BLaER1 (cell line): ENCODE results near the gene CUX1.

Experiments used
- H3K27ac ChIP-seq: shearing (Covaris generic); formaldehyde crosslinking; 2 replicates; pipeline ENCODE4 v1.8.1; 2022
- H3K27me3 ChIP-seq: shearing (Covaris generic); formaldehyde crosslinking; 2 replicates; pipeline ENCODE4 v1.8.1; 2022
- H3K36me3 ChIP-seq: shearing (Covaris generic); formaldehyde crosslinking; 2 replicates; pipeline ENCODE4 v1.8.1; 2022
- H3K4me1 ChIP-seq: shearing (Covaris generic); formaldehyde crosslinking; 2 replicates; pipeline ENCODE4 v1.8.1; 2022
- H3K4me2 ChIP-seq: shearing (Covaris generic); formaldehyde crosslinking; 2 replicates; pipeline ENCODE4 v1.8.1; 2022
- H3K4me3 ChIP-seq: shearing (Covaris generic); formaldehyde crosslinking; 2 replicates; pipeline ENCODE4 v1.8.1; 2022
- H3K9ac ChIP-seq: shearing (Covaris generic); formaldehyde crosslinking; 2 replicates; pipeline ENCODE4 v1.8.1; 2022
- H3K9me3 ChIP-seq: shearing (Covaris generic); formaldehyde crosslinking; 2 replicates; pipeline ENCODE4 v1.8.1; 2022
- H4K20me1 ChIP-seq: shearing (Covaris generic); formaldehyde crosslinking; 2 replicates; pipeline ENCODE4 v1.8.1; 2022
- Cebpa-rat ChIP-seq: shearing (Covaris generic); IDR thresholded peaks from 2 replicates; pipeline ENCODE4 v1.8.1; 2022

Gene CUX1

GRCh38 chr7:101899616-101900015 is 82.2 kb downstream of the CUX1 start:
- Histone ChIP-seq H3K36me3 (peaks cover 50% of the 10 kb centered on the region), H3K9ac (0 out of 2 replicates have a peak overlapping the region, but pooled peaks have one; percentile 20), H3K4me3 (no peak overlapping the region), H3K4me1 (peaks cover 68% of the 10 kb centered on the region), H3K27me3 (no peaks in the 10 kb centered on the region), H3K9me3 (no peaks in the 10 kb centered on the region), H3K4me2 (peak overlapping the region; percentile 3; the same call in 1 of the 2 replicates), H4K20me1 (peaks cover 100% of the 10 kb centered on the region), H3K27ac (peak overlapping the region; percentile 61)
- no peak for TF ChIP-seq Cebpa-rat

- peak overlapping the region; percentile 61 for H3K27ac ChIP-seq
- H3K4me1 ChIP-seq, result peaks cover 68% of the 10 kb centered on the region
- peaks cover 55% of the 10 kb centered on the region for H3K36me3 ChIP-seq
- H3K27me3 ChIP-seq, result no peaks in the 10 kb centered on the region
- no peak for TF ChIP-seq Cebpa-rat
- no peaks in the 10 kb centered on the region for H3K9me3 ChIP-seq
- H3K4me2 ChIP-seq, result no peak overlapping the region; the same call in 1 of the 2 replicates
- peaks cover 100% of the 10 kb centered on the region for H4K20me1 ChIP-seq
- no peak overlapping the region for H3K4me3 ChIP-seq
- peak overlapping the region; percentile 20; the same call in 1 of the 2 replicates for H3K9ac ChIP-seq
These were observed 82.7 kb downstream of the CUX1 start for GRCh38 chr7:101900103-101900502.

- Histone ChIP-seq H3K4me3 (no peak overlapping the region), H3K9ac (no peak overlapping the region), H3K4me1 (peaks cover 66% of the 10 kb centered on the region), H3K4me2 (peak overlapping the region; percentile 15; the same call in 1 of the 2 replicates), H3K27me3 (no peaks in the 10 kb centered on the region), H3K9me3 (no peaks in the 10 kb centered on the region), H3K27ac (peak overlapping the region; percentile 40; the same call in 1 of the 2 replicates), H3K36me3 (peaks cover 69% of the 10 kb centered on the region), H4K20me1 (peaks cover 100% of the 10 kb centered on the region)
- TF ChIP-seq Cebpa-rat, result no peak
These were observed 84.5 kb downstream of the CUX1 start for GRCh38 chr7:101901661-101902491.

GRCh38 chr7:101902680-101903514 is 85.5 kb downstream of the CUX1 start:
- Histone ChIP-seq H4K20me1 (peaks cover 100% of the 10 kb centered on the region), H3K27ac (no peak overlapping the region), H3K36me3 (peaks cover 75% of the 10 kb centered on the region), H3K27me3 (no peaks in the 10 kb centered on the region), H3K4me1 (peaks cover 65% of the 10 kb centered on the region), H3K9me3 (no peaks in the 10 kb centered on the region), H3K4me2 (no peak overlapping the region), H3K4me3 (no peak overlapping the region), H3K9ac (no peak overlapping the region)
- TF ChIP-seq Cebpa-rat, result no peak

GRCh38 chr7:101903515-101903868 is 86.1 kb downstream of the CUX1 start:
- Histone ChIP-seq H3K36me3 (peaks cover 74% of the 10 kb centered on the region), H3K27me3 (no peaks in the 10 kb centered on the region), H3K4me3 (no peak overlapping the region), H3K4me1 (peaks cover 71% of the 10 kb centered on the region), H3K27ac (no peak overlapping the region), H3K9ac (no peak overlapping the region), H4K20me1 (peaks cover 100% of the 10 kb centered on the region), H3K4me2 (no peak overlapping the region), H3K9me3 (no peaks in the 10 kb centered on the region)
- no peak for TF ChIP-seq Cebpa-rat

- H3K27me3 ChIP-seq, result no peaks in the 10 kb centered on the region
- no peak overlapping the region for H3K4me2 ChIP-seq
- peaks cover 71% of the 10 kb centered on the region for H3K4me1 ChIP-seq
- no peak overlapping the region for H3K4me3 ChIP-seq
- TF ChIP-seq Cebpa-rat, result no peak
- H3K27ac ChIP-seq, result no peak overlapping the region
- peaks cover 100% of the 10 kb centered on the region for H4K20me1 ChIP-seq
- H3K9me3 ChIP-seq, result no peaks in the 10 kb centered on the region
- H3K9ac ChIP-seq, result no peak overlapping the region
- H3K36me3 ChIP-seq, result peaks cover 73% of the 10 kb centered on the region
These were observed 86.6 kb downstream of the CUX1 start for GRCh38 chr7:101904019-101904418.

- Histone ChIP-seq H3K27ac (peak overlapping the region; percentile 30; the same call in 1 of the 2 replicates), H3K27me3 (no peaks in the 10 kb centered on the region), H3K4me2 (no peak overlapping the region), H4K20me1 (peaks cover 100% of the 10 kb centered on the region), H3K36me3 (peaks cover 72% of the 10 kb centered on the region), H3K9ac (peak overlapping the region; percentile 29; the same call in 1 of the 2 replicates), H3K4me1 (peaks cover 67% of the 10 kb centered on the region), H3K9me3 (no peaks in the 10 kb centered on the region), H3K4me3 (no peak overlapping the region)
- no peak for TF ChIP-seq Cebpa-rat
These were observed 87.9 kb downstream of the CUX1 start for GRCh38 chr7:101905203-101905865.

- Histone ChIP-seq H3K9ac (no peak overlapping the region), H3K27ac (peak overlapping the region; percentile 30; the same call in 1 of the 2 replicates), H3K4me3 (no peak overlapping the region), H4K20me1 (peaks cover 100% of the 10 kb centered on the region), H3K9me3 (no peaks in the 10 kb centered on the region), H3K36me3 (peaks cover 75% of the 10 kb centered on the region), H3K4me1 (peaks cover 64% of the 10 kb centered on the region), H3K27me3 (no peaks in the 10 kb centered on the region), H3K4me2 (no peak overlapping the region)
- no peak for TF ChIP-seq Cebpa-rat
These were observed 89.1 kb downstream of the CUX1 start for GRCh38 chr7:101906291-101907240.
